Ascending aorta (tissue), 2 donors: ENCODE data around the gene SMPD3. TPM values are rescaled to one million over a fixed set of nuclear protein-coding genes. Genes with fewer than 3 reads are reported as not detected.
"Not testable (repeated sequence)": the region's sequence is repeated elsewhere in the genome, so short reads cannot be mapped to it uniquely, and the experiment has no call there.

Experiments used
- DNase-seq, 2 donors: peaks; one replicate each; pipeline ENCODE4 v3.0.0-alpha.2; 2019; ENCODE audit warnings: low spot score in 2 of 2
- H3K27ac ChIP-seq, 2 donors: fragments of 200-600 bp; sonication (generic); one replicate each; pipeline ENCODE4 v1.5.1; 2016 to 2017; ENCODE audit warnings: mild to moderate bottlenecking in 1 of 2
- H3K27me3 ChIP-seq: fragments of 200-600 bp; sonication (generic); one replicate; pipeline ENCODE4 v1.5.1; 2017
- H3K36me3 ChIP-seq, 2 donors: fragments of 200-600 bp; sonication (generic); one replicate each; pipeline ENCODE4 v1.5.1; 2016
- H3K4me1 ChIP-seq, 2 donors: fragments of 200-600 bp; sonication (generic); one replicate each; pipeline ENCODE4 v1.5.1; 2016 to 2017; ENCODE audit warnings: mild to moderate bottlenecking in 1 of 2
- H3K4me3 ChIP-seq, 2 donors: fragments of 200-600 bp; sonication (generic); one replicate each; pipeline ENCODE4 v1.5.1; 2016 to 2017; ENCODE audit warnings: mild to moderate bottlenecking in 1 of 2
- H3K9me3 ChIP-seq, 2 donors: fragments of 200-600 bp; sonication (generic); one replicate each; pipeline ENCODE4 v1.5.1; 2016
- CTCF ChIP-seq, 3 experiments: fragments of 200-600 bp in 2 of 3; fragments of 450-650 bp in 1 of 3; sonication (generic) in 2 of 3; IDR thresholded peaks; one replicate each; pipeline ENCODE4 v1.5.1; 2016 to 2019; ENCODE audit warnings: antibody characterized with exemption in 3 of 3, mild to moderate bottlenecking in 1 of 3, moderate library complexity in 1 of 3
- intact Hi-C: fragments of 100-400 bp; cut with DNase I; formaldehyde crosslinking; loops from one replicate; pipeline ENCODE4 v1.15.1; 2023
- total RNA-seq: library from RNA; depleted of rRNA; stranded (reverse); fragments of >200 nt; gene quantifications from one replicate; pipeline ENCODE4 v1.1.0, GENCODE V29; 2016

Gene SMPD3
- not detected for total RNA-seq

GRCh38 chr16:68448360-68448970 lies at the start of gene SMPD3:
TSS of gene SMPD3 (minus strand) at chr16:68448508. CDS start at chr16:68372181, 76,327 bp downstream.
- H3K27me3 ChIP-seq: peaks cover 2% of the 10 kb centered on the region
- peak; percentile 90 to 93 for DNase-seq
- no peak for TF ChIP-seq CTCF (IDR thresholded peaks at IDR 0.05)
- intact Hi-C loops: no loop called here
- H3K36me3 ChIP-seq: no peaks in the 10 kb centered on the region
- no peaks in the 10 kb centered on the region for H3K9me3 ChIP-seq
- no peak within 1 kb of the TSS for H3K27ac ChIP-seq
- H3K4me1 ChIP-seq: peaks cover 7 to 16% of the 10 kb centered on the region in 2 donors
- peak within 1 kb of the TSS; percentile 54 to 57 for H3K4me3 ChIP-seq

GRCh38 chr16:68496689-68497088 lies 48.4 kb upstream of the SMPD3 start:
- Histone ChIP-seq H3K4me3 (no peak overlapping the region), H3K36me3 (no peaks in the 10 kb centered on the region), H3K9me3 (no peaks in the 10 kb centered on the region), H3K27me3 (no peaks in the 10 kb centered on the region), H3K4me1 (no peaks in the 10 kb centered on the region), H3K27ac (no peak overlapping the region)
- intact Hi-C loops: no loop called here
- TF ChIP-seq CTCF (IDR thresholded peaks at IDR 0.05): no peak
- no peak for DNase-seq

GRCh38 chr16:68494261-68494660 lies 46.0 kb upstream of the SMPD3 start:
- H3K27ac ChIP-seq, DNase-seq, H3K9me3 ChIP-seq, intact Hi-C loops, H3K27me3 ChIP-seq, H3K4me1 ChIP-seq, H3K4me3 ChIP-seq, H3K36me3 ChIP-seq: not testable (repeated sequence)

GRCh38 chr16:68493412-68494070 lies 45.2 kb upstream of the SMPD3 start:
- intact Hi-C loops: no loop called here
- Histone ChIP-seq H3K36me3 (no peaks in the 10 kb centered on the region), H3K27ac (no peak overlapping the region), H3K9me3 (no peaks in the 10 kb centered on the region), H3K4me3 (no peak overlapping the region), H3K27me3 (no peaks in the 10 kb centered on the region), H3K4me1 (no peaks in the 10 kb centered on the region)
- TF ChIP-seq CTCF (IDR thresholded peaks at IDR 0.05): no peak
- DNase-seq: no peak

GRCh38 chr16:68492543-68493411 lies 44.5 kb upstream of the SMPD3 start:
- H3K9me3 ChIP-seq: no peaks in the 10 kb centered on the region
- H3K27me3 ChIP-seq: no peaks in the 10 kb centered on the region
- H3K4me1 ChIP-seq: no peaks in the 10 kb centered on the region
- H3K27ac ChIP-seq: no peak overlapping the region
- no peak overlapping the region for H3K4me3 ChIP-seq
- TF ChIP-seq CTCF (IDR thresholded peaks at IDR 0.05): no peak
- no peaks in the 10 kb centered on the region for H3K36me3 ChIP-seq
- no peak for DNase-seq
- intact Hi-C loops: no loop called here

- no peak for DNase-seq
- no peaks in the 10 kb centered on the region for H3K4me1 ChIP-seq
- no peak overlapping the region for H3K4me3 ChIP-seq
- intact Hi-C loops: no loop called here
- H3K9me3 ChIP-seq: no peaks in the 10 kb centered on the region
- H3K27me3 ChIP-seq: no peaks in the 10 kb centered on the region
- no peak for TF ChIP-seq CTCF (IDR thresholded peaks at IDR 0.05)
- no peak overlapping the region for H3K27ac ChIP-seq
- no peaks in the 10 kb centered on the region for H3K36me3 ChIP-seq
Observed at GRCh38 chr16:68492151-68492542, 43.8 kb upstream of the SMPD3 start.
